ENCODE results near the gene CHCHD3.

DNA sequence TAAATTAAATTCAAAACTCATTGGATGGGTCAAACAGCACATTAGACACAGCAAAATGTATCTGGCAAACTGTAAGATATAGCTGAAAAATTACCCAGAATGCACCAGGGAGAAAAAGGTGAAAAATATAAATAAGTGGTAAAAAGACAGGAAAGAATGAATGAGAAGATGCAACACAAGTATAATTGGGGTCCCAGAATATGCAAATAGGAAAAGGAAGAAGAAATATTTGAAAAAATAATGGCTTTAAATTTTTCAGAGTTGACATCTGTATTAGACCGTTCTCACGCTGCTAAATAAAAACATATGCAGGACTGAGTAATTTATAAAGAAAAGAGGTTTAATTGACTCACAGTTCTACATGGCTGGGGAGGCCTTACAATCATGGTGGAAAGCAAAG, 337.9 kb downstream of the CHCHD3 start:
- TF ChIP-seq POLR2AphosphoS5 (IDR thresholded peaks at IDR 0.05; ENCODE audit: low read depth, low read length) (no peak), SIN3A (IDR thresholded peaks at IDR 0.05; ENCODE audit: borderline replicate concordance, insufficient read depth, low read length) (no peak)
